ENCODE results near the gene DOCK6. TPM values are rescaled to one million over a fixed set of nuclear protein-coding genes. Genes with fewer than 3 reads are reported as not detected.

Gene DOCK6
- total RNA-seq, 1 donor from 2014 or later = 35.1 TPM

DNA sequence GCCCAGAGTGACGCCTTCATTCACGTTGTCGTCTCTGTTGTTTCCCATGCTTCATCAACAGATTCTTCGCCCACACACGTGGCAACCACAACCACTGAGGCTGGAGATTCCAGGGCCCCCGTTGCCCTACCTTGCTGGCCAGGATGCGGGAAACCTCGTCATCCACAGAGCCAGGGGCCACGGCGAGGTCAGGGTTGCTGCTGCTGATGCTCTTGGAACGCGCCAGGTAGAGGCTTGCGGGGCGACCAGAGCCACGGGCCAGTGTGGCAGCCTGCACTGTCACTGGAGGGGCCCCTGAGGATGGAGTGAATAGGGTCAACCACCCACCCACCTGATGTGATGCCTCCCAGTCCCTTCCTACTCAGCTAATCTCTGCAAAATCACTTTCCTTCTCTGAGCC, 29.3 kb downstream of the DOCK6 start:
- intact Hi-C loops (cut with DNase I) = no loop called here
- ATAC-seq = no peak
- DNase-seq (ENCODE audit: missing footprints) = peak; percentile 34

DNA sequence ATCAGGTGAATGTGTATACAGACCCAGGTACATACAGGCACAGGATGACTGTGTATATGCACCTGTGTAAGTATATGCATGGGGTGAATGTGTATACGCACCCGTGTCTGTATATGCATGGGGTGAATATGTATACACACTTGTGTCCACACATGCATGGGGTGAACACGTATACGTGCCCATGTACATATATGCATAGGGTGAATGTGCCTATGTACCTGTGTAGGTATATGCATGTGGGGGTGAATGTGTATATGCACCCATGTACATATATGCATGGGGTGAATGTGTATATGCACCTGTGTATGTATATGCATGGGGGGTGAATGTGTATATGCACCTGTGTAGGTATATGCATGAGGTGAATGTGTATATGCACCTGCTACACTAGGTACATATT, 29.8 kb downstream of the DOCK6 start:
- no peak for ATAC-seq
- intact Hi-C loops (cut with DNase I) = no loop called here

DNA sequence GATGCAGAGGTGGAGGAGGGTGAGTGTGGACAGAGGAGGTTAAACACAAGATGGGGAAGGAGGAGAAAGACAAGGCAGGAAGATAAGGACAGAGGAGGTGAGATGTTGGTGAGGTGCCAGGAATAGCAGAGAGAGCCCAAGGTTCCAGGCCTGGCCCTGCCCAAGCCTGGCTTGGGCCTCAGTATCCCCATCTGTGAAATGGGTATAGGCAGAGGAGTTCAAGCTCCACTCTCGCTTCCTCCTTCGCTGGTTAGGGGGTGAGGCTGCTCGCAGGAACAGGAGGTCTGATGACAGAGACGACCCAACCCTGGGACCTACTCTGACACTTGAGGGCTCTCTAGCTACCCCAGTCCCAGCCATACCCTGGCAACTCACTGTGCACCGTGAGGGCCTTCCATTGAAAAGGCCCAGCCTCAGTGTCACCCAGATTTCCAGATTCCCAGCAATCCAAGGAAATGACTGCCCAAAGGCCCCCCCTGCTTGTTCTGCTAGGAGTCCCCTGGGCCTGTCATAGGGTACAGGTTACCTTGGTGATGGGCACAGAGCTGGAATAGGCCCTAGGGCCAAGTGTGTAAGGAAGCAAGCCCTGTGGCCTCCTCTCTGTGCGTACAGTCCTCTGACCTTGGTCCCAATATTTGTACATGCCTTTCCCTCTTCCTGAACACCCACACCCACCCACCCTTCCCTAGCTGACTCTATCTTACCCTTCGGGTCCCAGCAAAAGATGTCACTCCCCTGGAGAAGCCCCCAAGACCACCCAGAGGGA, 31.5 kb downstream of the DOCK6 start:
- no peak for ATAC-seq
- no peak for DNase-seq (ENCODE audit: missing footprints)
- intact Hi-C loops (cut with DNase I) = no loop called here

More for the DNA sequence above, 29.8 kb downstream of the DOCK6 start:
- no peak for DNase-seq (ENCODE audit: missing footprints)

DNA sequence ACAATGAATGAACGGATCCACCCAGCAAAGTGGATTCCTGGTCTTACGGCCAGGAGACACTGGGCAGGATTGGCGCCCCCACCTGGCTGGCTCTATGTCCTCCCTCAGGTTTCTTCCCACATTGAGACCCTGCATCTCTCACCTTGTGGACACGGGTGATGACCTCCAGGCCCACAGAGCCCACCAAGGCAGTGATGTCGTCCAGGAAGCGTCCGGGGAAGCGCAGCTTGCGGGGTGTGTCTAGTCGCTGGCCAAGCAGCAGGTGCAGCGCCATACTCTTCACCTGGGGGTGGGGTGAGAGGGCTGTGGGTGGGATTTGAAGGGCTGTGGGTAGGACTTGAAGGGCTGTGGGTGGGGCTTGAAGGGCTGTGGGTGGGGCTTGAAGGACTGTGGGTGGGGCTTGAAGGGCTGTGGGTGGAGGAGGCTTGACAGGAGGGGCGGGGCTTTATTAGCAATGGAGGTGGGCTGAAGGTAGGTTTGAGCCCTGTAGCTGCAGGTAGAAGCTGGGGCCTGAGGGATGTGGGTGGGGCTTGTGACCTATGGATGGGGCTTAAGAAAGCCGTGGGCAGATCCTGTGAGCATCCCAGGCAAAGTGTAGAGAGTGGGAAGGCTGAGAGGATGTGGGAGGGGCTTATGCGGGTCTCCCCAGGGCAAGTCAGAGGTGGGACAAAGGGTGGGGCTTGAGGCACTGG, 35.0 kb downstream of the DOCK6 start:
- ATAC-seq (no peak), DNase-seq (ENCODE audit: missing footprints) (no peak)
- intact Hi-C loops (cut with DNase I) = no loop called here

DNA sequence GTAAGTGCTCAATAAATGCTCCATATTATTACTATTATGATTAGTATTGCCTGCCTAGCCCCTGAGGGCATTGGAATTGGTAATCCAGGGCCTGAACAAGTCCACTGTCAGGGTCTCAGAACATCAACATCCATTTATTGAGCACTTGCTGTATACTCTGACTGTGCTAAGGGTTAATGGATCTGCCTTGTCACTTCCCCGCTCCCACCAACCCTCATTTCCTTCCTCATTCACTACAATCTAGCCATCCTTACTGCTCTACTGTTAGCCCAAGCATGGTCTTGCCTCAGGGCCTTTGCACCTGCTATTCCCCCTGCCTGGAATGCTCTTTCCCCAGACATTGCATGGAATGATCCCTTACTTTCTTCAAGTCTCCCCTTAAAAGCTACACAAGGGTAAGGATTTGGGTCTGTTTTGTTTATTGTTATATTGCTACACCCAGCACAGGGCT, 35.6 kb downstream of the DOCK6 start:
- ATAC-seq = no peak
- intact Hi-C loops (cut with DNase I) = no loop called here
- DNase-seq (ENCODE audit: missing footprints) = no peak

DNA sequence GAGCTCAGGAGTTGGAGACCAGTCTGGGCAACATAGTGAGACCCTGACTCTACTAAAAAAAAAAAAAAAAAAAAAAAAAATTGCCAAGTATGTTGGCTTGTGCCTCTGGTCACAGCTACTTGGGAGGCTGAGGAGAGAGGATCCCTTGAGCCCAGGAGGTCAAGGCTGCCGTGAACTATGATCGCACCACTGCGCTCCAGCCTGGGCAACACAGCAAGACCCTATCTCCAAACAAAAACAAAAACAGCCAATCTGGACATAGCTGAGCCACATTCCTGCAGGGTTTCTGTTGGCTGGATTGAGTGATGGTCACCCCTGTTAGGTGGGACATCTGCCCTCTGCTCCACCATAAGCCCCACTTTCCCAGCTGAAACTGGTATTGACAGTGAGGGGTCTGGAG, 36.5 kb downstream of the DOCK6 start:
- ATAC-seq (no peak), DNase-seq (ENCODE audit: missing footprints) (no peak)
- intact Hi-C loops (cut with DNase I) = no loop called here

DNA sequence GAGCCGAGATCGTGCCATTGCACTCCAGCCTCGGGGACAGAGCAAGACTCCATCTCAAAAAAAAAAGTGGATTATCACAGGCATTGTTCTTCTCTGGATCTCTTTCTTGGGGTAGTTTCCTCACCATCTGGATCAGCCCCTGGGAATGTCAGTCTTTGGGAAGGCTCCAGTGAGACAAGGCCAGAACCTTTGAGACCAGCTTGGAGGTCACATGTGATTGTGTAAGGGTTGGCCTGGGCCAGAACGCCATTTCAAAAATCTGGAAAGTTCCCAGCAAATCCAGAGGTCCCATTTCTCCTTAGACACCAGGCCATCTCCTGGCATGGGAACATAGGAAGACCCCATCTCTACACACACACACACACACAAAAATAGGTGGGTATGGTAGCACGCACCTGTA, 37.2 kb downstream of the DOCK6 start:
- DNase-seq (ENCODE audit: missing footprints) (no peak), ATAC-seq (peak; percentile 83)
- intact Hi-C loops (cut with DNase I) = no loop called here

DNA sequence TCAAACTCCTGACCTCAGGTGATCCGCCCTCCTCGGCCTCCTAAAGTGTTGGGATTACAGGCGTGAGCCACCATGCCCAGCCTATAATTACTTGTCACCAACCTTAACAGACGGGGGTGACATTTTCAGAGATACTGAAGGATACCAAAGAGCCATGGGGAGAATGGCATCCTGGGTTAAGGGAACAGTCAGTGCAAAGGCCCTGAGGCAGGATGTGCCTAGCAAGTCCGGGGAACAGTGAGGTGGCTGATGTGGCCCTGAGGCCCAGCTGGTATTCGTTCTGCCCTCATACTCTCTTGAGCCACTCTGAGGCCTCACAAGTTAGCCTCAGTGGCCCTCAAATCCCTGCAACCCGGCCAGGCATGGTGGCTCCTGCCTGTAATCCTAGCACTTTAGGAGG, 37.9 kb downstream of the DOCK6 start:
- ATAC-seq (no peak), DNase-seq (ENCODE audit: missing footprints) (no peak)
- intact Hi-C loops (cut with DNase I) = no loop called here

DNA sequence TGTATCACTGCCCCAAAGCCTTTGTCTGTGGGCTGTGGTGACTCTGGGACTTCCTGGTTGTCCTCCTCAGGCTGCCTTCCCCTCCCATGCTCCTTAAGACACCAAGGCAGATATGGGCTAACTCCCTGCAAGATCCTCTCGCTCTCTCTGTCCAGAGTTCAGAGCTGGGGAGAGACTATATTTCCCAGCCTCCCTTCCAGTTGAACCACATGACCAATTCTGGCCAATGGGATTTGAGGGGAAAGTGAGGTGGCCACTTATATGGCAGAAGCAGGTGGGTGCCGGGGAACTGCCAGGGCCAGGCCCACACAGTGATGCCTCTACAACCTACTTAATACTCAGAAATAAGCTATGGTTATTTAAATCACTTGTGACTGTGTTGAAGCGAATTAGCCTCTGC, 39.1 kb downstream of the DOCK6 start:
- ATAC-seq (no peak), DNase-seq (ENCODE audit: missing footprints) (no peak)
- intact Hi-C loops (cut with DNase I) = no loop called here

DNA sequence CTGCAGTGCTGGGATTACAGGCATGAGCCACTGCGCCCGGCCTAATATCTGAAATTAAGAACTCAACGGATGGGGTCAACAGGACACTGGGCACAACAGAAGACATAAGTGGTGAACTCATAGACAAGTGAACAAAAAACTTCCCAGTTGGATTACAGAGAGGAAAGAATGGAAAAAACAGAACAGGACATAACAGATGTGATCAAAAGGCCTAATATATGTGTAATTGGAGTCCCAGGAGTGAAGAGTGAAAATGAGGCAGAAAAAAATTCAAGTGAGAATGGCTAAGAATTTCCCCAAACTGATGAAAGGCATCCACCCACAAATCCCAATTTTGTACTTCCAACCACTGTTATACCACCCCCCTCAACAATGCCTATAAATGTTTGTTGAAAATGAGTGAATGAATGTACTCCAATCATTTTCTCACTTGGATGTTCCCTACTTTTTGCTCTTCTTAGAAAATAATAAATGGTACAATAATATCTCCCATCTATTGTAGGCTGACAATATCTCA, 41.2 kb downstream of the DOCK6 start:
- no peak for ATAC-seq
- intact Hi-C loops (cut with DNase I) = no loop called here
- DNase-seq (ENCODE audit: missing footprints) = no peak

DNA sequence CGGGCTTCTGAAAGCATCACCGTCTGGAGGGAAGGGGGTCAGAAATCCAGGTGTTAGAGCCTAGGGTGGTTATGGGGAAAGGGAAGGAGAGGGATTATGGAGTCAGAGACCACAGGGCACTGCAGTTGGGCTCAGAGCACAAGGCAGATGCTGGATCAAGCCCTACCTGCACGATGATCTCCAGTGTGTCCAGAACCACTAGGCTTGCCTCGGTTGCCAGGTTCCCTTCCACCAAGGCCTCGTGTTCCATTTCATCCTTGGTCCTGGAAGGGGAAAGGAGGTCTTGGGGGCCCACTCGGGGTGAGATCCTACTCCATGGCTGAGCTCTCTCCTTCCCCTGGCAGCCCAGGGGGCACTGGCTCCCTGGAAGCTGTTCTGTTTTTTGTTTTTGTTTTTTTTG, 47.9 kb downstream of the DOCK6 start:
- DNase-seq (ENCODE audit: missing footprints) = no peak
- intact Hi-C loops (cut with DNase I) = no loop called here
- no peak for ATAC-seq

DNA sequence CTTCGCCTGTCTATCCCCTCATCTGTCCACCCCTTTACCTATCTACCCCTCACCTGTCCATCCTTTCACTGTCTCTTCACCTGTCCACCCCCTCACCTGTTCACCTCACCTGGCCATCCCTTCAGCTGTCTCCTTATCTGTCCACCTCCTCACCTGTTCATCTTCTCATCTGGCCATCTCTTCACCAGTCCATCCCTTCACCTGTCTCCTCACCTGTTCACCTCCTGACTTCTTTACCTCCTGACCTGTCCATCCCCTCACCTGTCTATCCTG, 51.7 kb downstream of the DOCK6 start:
- intact Hi-C loops (cut with DNase I) = no loop called here
- ATAC-seq (no peak), DNase-seq (ENCODE audit: missing footprints) (no peak)

DNA sequence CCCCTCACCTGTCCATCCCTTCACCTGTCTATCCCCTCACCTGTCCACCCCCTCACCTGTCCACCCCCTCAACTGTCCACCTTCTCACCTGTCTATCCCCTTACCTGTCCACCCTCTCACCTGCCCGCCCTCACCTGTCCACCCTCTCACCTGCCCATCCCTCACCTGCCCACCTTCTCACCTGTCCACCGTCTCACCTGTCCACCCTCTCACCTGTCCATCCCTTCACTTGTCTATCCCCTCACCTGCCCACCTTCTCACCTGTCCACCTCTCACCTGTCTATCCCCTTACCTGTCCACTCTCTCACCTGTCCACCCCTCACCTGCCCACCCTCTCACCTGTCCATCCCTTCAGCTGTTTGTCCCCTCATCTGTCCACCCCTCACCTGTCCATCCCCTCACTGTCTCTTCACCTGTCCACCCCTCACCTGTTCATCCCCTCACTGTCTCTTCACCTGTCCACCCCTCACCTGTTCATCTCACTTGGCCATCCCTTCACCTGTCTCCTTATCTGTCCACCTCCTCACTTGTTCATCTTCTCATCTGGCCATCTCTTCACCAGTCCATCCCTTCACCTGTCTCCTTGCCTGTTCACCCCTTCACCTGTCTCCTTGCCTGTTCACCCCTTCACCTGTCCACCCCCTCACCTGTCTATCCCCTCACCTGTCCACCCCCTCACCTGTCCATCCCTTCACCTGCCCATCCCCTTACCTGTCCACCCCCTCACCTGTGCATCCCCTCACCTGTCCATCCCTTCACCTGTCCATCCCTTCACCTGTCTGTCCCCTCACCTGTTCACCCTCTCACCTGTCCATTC, 52.3 kb downstream of the DOCK6 start:
- DNase-seq (ENCODE audit: missing footprints) (no peak), ATAC-seq (no peak)

DNA sequence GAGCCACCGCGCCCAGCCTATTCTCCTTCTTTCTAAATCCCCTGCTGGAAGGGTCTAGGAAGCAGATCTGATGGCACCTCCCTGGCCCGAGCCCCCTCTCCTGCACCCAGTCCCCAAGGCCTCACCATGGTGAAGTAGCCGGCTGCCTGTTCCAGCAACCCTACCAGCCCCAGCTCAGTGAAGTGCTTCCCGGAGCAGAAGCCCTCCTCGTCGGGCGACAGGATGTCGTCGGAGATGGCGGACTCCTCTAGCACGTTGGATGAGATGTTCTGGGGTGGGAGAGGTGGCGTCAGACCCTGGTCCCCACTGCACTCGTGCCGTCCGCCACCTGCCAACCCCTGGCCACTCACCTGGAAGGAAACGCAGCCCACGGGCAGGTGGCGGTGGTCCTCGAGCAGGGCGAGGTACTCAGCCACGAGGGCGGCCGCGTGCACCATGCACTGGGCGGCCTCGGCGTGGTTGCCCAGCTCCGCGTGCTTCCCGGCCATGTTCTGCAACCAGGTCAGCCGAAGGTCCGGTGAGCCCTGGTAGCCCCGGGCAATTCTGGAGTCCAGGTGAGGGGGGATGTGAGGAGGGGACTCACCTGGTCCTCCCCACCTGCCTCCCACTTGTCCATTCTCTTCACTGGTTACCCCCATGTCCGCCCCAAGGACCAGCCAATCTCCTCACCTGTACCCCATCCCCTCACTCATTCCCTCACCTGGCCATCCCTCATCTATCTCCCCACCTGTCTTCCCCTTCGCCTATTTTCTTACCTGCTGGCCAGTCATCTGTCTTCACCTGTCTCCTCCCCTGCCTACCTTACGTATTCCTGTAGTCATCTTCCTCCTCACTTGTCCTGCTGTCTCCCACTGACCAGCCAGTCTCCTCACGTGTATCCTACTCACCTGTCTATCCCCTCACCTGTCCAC, 53.5 kb downstream of the DOCK6 start:
- ATAC-seq = no peak
- DNase-seq (ENCODE audit: missing footprints) = peak; percentile 71

More for the DNA sequence above, 52.3 kb downstream of the DOCK6 start:
- intact Hi-C loops (cut with DNase I) = no loop called here

DNA sequence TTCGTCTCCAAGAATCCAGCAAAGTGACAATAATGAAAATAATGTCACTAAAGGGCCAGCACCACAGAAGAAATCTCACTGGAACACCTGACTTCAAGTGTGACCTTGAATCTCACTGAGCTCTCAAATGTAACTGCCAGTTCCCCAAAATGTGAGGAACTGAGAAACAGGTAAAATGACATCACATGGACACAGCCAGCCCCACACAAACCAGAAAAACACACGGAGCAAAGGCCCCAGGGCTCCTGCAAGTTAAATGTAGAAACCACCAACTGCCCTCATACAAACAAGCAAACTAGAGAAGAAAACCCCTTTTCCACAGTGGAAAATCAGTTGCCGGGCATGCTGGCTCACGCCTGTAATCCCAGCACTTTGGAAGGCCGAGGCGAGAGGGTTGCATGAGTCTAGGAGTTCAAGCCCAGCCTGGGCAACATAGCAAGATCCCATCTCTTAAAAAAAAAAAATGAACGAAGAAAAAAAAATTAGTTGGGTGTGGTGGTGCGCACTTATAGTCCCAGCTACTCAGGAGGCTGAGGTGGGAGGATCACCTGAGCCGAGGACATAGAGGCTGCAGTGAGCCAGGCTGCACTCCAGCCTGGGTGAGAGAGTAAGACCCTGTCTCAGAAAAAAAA, 56.3 kb downstream of the DOCK6 start:
- intact Hi-C loops (cut with DNase I) = no loop called here
- DNase-seq (ENCODE audit: missing footprints) = peak; percentile 16
- no peak for ATAC-seq

More for the DNA sequence above, 53.5 kb downstream of the DOCK6 start:
- intact Hi-C loops (cut with DNase I) = no loop called here

DNA sequence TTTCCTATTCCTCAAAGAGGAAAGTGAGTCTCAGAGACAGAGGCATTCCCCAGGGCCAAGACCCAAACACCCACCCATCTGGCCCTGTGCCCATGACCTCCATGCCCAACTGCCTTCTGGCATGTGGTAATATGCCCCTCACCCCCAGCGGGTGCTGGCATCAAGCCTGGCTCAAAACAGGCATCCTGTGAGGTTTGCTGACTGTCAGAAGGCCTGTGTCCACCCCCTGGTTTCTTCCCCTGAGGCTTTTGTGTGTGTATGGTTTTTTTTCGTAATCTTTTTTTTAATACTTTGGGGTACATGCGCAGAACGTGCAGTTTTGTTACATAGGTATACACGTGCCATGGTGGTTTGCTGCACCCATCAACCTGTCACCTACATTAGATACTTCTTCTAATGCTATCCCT, 57.4 kb downstream of the DOCK6 start:
- DNase-seq (ENCODE audit: missing footprints) (peak; percentile 70), ATAC-seq (no peak)
- intact Hi-C loops (cut with DNase I) = loop anchor here (5.0 kb wide), 1 partner anchor 168 kb away; no protein-coding TSS in a partner anchor

DNA sequence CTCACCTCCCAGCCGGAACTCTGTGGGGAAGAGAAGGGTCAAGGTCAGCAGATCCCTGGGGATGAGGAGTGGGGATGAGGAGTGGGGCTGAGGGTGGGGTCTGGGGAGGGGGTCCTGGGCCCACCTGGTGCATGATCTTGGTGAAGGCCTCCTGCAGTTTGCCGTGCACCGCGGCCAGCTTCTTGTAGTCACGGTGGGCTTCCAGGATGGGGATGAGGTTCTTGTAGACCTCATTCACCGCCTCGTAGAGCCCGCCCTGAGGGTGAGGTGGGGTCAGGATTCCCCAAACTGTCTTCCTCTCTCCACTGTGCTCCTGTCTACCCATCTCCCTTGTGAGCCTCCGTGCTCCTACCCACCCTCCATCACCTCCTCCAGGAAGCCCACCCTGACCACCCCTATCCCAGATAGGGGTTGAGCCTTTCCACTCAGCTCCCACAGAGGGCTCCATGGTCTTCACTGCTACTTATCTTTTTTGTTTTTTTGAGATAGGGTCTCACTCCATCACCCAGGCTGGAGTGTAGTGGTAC, 58.2 kb downstream of the DOCK6 start:
- no peak for DNase-seq (ENCODE audit: missing footprints)
- peak; percentile 2 for ATAC-seq
- intact Hi-C loops (cut with DNase I) = loop anchor here (5.0 kb wide), 1 partner anchor 167 kb away; no protein-coding TSS in a partner anchor
